ENCODE measurements around the gene PUM2. TPM values are rescaled to one million over a fixed set of nuclear protein-coding genes. Genes with fewer than 3 reads are reported as not detected.

The PUM2 gene
- total and polyA plus RNA-seq, 4 donors, result 18.5 to 61.0 (median 35.1) TPM

- no peak for DNase-seq (ENCODE audit: low spot score)
Measured at GRCh38 chr2:20349513-20349921, 1.1 kb downstream of the PUM2 start.

GRCh38 chr2:20348542-20348941, 2.1 kb downstream of the PUM2 start:
- Histone ChIP-seq H3K27me3 (ENCODE audit: control insufficient read depth in 4 of 4, insufficient read depth in 4 of 4, low read length in 3 of 4) (no peaks in the 10 kb centered on the region), H3K9me3 (ENCODE audit: control insufficient read depth in 4 of 4, low read length in 3 of 4) (no peaks in the 10 kb centered on the region), H3K27ac (ENCODE audit: low read depth in 1 of 2, low read length in 2 of 2) (peak overlapping the region; percentile 44 to 98), H3K4me3 (ENCODE audit: low read depth in 1 of 3, low read length in 3 of 3) (peak overlapping the region; percentile 65 to 99 (median 95)), H3K9ac (ENCODE audit: low read depth in 1 of 2, low read length in 2 of 2) (peak overlapping the region in 1 of 2 donors; percentile 96), H3K4me1 (ENCODE audit: control insufficient read depth in 4 of 4, insufficient read depth in 4 of 4, low read length in 3 of 4) (peaks cover 8 to 55% (median 38%) of the 10 kb centered on the region in 4 donors), H3K36me3 (ENCODE audit: control insufficient read depth in 4 of 4, insufficient read depth in 3 of 4, low read depth in 1 of 4, low read length in 3 of 4) (peaks cover 0 to 4% (median 0%) of the 10 kb centered on the region in 4 donors)
- TF ChIP-seq RXRA (IDR thresholded peaks at IDR 0.05) (no peak), CTCF (IDR thresholded peaks at IDR 0.05; ENCODE audit: low read depth, low read length, missing input control) (no peak), SP1 (IDR thresholded peaks at IDR 0.05) (no peak), FOXA2 (IDR thresholded peaks at IDR 0.05) (no peak), FOXA1 (IDR thresholded peaks at IDR 0.05) (no peak), NR2F2 (IDR thresholded peaks at IDR 0.05) (no peak), GABPA (IDR thresholded peaks at IDR 0.05 in 1 of 2, conservative IDR thresholded peaks at IDR 0.05 in 1 of 2) (no peak), HNF4A (conservative IDR thresholded peaks at IDR 0.05) (no peak), YY1 (IDR thresholded peaks at IDR 0.05) (no peak), TAF1 (conservative IDR thresholded peaks at IDR 0.05) (no peak), ZBTB33 (IDR thresholded peaks at IDR 0.05) (no peak)
- 44% methylated on average over 17 of the region's 17 CpGs for WGBS
- DNase-seq (ENCODE audit: low spot score), result peak; percentile 43

More at GRCh38 chr2:20349513-20349921, 1.1 kb downstream of the PUM2 start:
- peaks cover 0 to 4% (median 0%) of the 10 kb centered on the region in 4 donors for H3K36me3 ChIP-seq (ENCODE audit: control insufficient read depth in 4 of 4, insufficient read depth in 3 of 4, low read depth in 1 of 4, low read length in 3 of 4)
- TF ChIP-seq MAX (IDR thresholded peaks at IDR 0.05) (peak; percentile 10), SP1 (IDR thresholded peaks at IDR 0.05) (no peak)
- H3K4me1 ChIP-seq (ENCODE audit: control insufficient read depth in 4 of 4, insufficient read depth in 4 of 4, low read length in 3 of 4), result peaks cover 8 to 55% (median 35%) of the 10 kb centered on the region in 4 donors
- H3K27me3 ChIP-seq (ENCODE audit: control insufficient read depth in 4 of 4, insufficient read depth in 4 of 4, low read length in 3 of 4), result no peaks in the 10 kb centered on the region
- H3K27ac ChIP-seq (ENCODE audit: low read depth in 1 of 2, low read length in 2 of 2), result peak overlapping the region; percentile 89 to 98
- peak overlapping the region; percentile 88 to 96 for H3K9ac ChIP-seq (ENCODE audit: low read depth in 1 of 2, low read length in 2 of 2)
- H3K4me3 ChIP-seq (ENCODE audit: low read depth in 1 of 3, low read length in 3 of 3), result peak overlapping the region; percentile 90 to 99 (median 95)
- 2% methylated on average over 5 of the region's 5 CpGs for WGBS
- H3K9me3 ChIP-seq (ENCODE audit: control insufficient read depth in 4 of 4, low read length in 3 of 4), result no peaks in the 10 kb centered on the region

- H3K9me3 ChIP-seq (ENCODE audit: control insufficient read depth in 4 of 4, low read length in 3 of 4), result no peaks in the 10 kb centered on the region
- peaks cover 8 to 46% (median 34%) of the 10 kb centered on the region in 4 donors for H3K4me1 ChIP-seq (ENCODE audit: control insufficient read depth in 4 of 4, insufficient read depth in 4 of 4, low read length in 3 of 4)
- DNase-seq (ENCODE audit: low spot score), result no peak
- 31% methylated on average over 5 of the region's 5 CpGs for WGBS
- H3K27ac ChIP-seq (ENCODE audit: low read depth in 1 of 2, low read length in 2 of 2), result peak overlapping the region; percentile 28 to 34
- H3K9ac ChIP-seq (ENCODE audit: low read depth in 1 of 2, low read length in 2 of 2), result no peak overlapping the region
- H3K4me3 ChIP-seq (ENCODE audit: low read depth in 1 of 3, low read length in 3 of 3), result peak overlapping the region in 1 of 3 donors; percentile 22
- peaks cover 0 to 4% (median 0%) of the 10 kb centered on the region in 4 donors for H3K36me3 ChIP-seq (ENCODE audit: control insufficient read depth in 4 of 4, insufficient read depth in 3 of 4, low read depth in 1 of 4, low read length in 3 of 4)
- H3K27me3 ChIP-seq (ENCODE audit: control insufficient read depth in 4 of 4, insufficient read depth in 4 of 4, low read length in 3 of 4), result no peaks in the 10 kb centered on the region
- TF ChIP-seq RAD21 (IDR thresholded peaks at IDR 0.05) (peak in 1 of 2 donors; percentile 18), YY1 (IDR thresholded peaks at IDR 0.05) (peak; percentile 70), ZBTB33 (IDR thresholded peaks at IDR 0.05) (no peak), FOXA2 (IDR thresholded peaks at IDR 0.05) (no peak), SP1 (IDR thresholded peaks at IDR 0.05) (no peak), MAX (IDR thresholded peaks at IDR 0.05) (no peak), HNF4A (conservative IDR thresholded peaks at IDR 0.05) (peak in 1 of 2 donors; percentile 37), REST (IDR thresholded peaks at IDR 0.05) (peak; percentile 15), RXRA (IDR thresholded peaks at IDR 0.05) (peak in 1 of 2 donors; percentile 23), HNF4G (IDR thresholded peaks at IDR 0.05) (no peak), FOXA1 (IDR thresholded peaks at IDR 0.05) (no peak)
Measured at GRCh38 chr2:20346565-20347381, 3.9 kb downstream of the PUM2 start.

Measured in liver (tissue), 9 donors.